ENCODE data around the gene URI1.
A peak's percentile ranks its signal among the peaks of the same experiment; 100 is the strongest.

URI1 gene

DNA sequence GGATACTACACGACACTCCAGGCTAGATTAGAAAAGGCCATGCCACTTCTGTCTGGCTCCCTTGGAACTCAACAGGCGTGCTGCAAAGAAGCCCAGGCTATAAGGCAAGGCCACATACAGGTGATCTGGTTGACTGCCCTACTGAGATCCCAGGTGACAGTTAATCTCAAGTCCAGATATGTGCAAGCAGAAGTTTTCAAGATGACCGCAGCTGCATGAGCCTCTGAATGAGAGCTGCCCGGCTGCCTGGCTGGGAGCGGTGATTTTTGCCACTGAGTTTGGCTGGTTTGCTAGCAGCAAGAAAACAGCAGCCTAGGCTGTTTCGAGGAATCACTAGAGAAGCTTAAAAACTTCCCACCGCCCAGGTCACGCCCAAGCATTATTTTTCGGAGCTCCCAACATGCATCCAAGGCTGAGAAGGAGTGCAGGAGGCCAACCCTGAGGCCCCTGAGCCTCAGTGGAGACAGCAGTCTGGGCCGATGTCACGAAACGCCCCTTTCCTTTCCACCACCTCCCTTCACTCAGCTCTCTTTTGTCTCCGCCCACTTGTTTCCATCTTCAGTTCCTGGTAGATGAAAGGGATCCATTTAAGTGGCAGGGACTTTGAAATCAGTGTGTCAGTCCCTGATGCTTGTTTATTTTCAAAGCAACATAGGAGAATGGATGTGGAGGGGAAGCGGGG, 14.0 kb upstream of the URI1 start:
- no peak for TF ChIP-seq CTCF (IDR thresholded peaks at IDR 0.05; ENCODE audit: borderline replicate concordance, insufficient read depth, low read depth, low read length)
- H3K4me3 ChIP-seq (ENCODE audit: low read depth, low read length): peak overlapping the region; percentile 32

DNA sequence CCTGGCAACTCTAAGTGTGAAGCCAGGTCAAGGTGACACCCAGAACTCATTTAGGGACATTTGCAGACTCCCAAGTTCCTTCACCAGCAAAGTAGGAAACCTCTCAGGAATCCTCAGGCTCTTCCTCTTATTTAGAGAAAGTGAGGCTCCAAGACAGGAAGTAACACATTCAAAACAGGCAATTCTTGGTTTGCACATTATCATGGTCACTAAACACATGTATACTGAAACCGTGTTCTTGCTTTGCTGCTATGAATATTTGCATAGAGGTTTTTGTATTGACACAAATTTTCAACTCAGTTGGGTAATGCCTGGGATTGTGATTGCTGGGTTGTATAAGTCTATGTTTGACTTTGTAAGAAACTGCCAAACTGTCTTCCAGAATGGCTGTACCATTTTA, 13.2 kb upstream of the URI1 start:
- H3K4me3 ChIP-seq (ENCODE audit: low read depth, low read length): no peak overlapping the region
- TF ChIP-seq CTCF (IDR thresholded peaks at IDR 0.05; ENCODE audit: borderline replicate concordance, insufficient read depth, low read depth, low read length): no peak

- no peak overlapping the region for H3K4me3 ChIP-seq (ENCODE audit: low read depth, low read length)
- no peak for TF ChIP-seq CTCF (IDR thresholded peaks at IDR 0.05; ENCODE audit: borderline replicate concordance, insufficient read depth, low read depth, low read length)
These were observed 7.8 kb upstream of the URI1 start for GRCh38 chr19:29934257-29934656.

DNA sequence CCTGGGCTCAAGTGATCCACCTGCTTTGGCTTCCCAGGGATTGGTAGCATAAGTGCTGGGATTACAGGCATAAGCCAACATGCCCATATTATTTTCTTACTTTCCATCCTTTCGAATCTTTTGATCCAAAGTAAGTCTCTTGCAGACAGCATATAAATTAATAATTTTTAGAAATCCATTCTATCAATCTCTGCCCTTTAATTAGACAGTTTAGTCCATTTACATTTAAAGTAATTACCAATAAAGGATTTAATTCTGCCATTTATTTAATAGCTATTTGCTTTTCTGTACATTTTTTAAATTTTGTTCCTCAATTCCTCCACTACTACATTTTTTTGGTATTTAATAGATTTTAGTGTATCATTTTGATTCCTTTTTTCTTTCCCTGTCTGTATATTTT, 7.3 kb upstream of the URI1 start:
- TF ChIP-seq CTCF (IDR thresholded peaks at IDR 0.05; ENCODE audit: borderline replicate concordance, insufficient read depth, low read depth, low read length): no peak
- H3K4me3 ChIP-seq (ENCODE audit: low read depth, low read length): no peak overlapping the region

GRCh38 chr19:29936409-29936808, 5.6 kb upstream of the URI1 start:
- no peak for TF ChIP-seq CTCF (IDR thresholded peaks at IDR 0.05; ENCODE audit: borderline replicate concordance, insufficient read depth, low read depth, low read length)
- H3K4me3 ChIP-seq (ENCODE audit: low read depth, low read length): no peak overlapping the region

GRCh38 chr19:29939628-29940027, 2.4 kb upstream of the URI1 start:
- TF ChIP-seq CTCF (IDR thresholded peaks at IDR 0.05; ENCODE audit: borderline replicate concordance, insufficient read depth, low read depth, low read length): no peak
- H3K4me3 ChIP-seq (ENCODE audit: low read depth, low read length): no peak overlapping the region

- TF ChIP-seq CTCF (IDR thresholded peaks at IDR 0.05; ENCODE audit: borderline replicate concordance, insufficient read depth, low read depth, low read length): no peak
- no peak overlapping the region for H3K4me3 ChIP-seq (ENCODE audit: low read depth, low read length)
These were observed 961 bp upstream of the URI1 start for GRCh38 chr19:29940971-29941585.
